ENCODE data around the gene CABP4. TPM values are rescaled to one million over a fixed set of nuclear protein-coding genes. Genes with fewer than 3 reads are reported as not detected.
"Not testable (repeated sequence)": the region's sequence is repeated elsewhere in the genome, so short reads cannot be mapped to it uniquely, and the experiment has no call there.

CABP4 gene
- total and polyA plus RNA-seq, 2 donors (not counting 1 experiment from before 2014, with no cell fraction given), result 3.2 to 5.2 TPM

DNA sequence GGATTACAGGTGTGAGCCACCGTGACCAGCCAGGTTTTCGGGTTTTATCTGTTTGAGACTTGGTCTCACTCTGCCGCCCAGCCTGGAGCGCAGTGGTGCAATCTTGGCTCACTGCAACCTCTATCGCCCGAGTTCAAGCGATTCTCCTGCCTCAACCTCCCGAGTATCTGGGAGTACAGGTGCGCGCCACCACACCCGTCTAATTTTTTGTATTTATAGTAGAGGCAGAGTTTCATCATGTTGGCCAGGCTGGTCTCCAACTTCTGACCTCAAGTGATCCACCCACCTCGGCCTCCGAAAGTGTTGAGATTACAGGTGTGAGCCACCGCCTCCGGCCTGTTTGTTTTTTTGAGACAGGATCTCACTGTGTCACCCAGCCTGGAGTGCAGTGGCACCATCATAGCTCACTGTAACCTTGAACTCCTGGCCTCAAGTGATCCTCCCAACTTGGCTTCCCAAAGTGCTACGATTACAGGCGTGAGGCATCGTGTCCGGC, 27.7 kb upstream of the CABP4 start:
- H3K4me1 Mint-ChIP-seq, result peaks cover 34% of the 10 kb centered on the region

DNA sequence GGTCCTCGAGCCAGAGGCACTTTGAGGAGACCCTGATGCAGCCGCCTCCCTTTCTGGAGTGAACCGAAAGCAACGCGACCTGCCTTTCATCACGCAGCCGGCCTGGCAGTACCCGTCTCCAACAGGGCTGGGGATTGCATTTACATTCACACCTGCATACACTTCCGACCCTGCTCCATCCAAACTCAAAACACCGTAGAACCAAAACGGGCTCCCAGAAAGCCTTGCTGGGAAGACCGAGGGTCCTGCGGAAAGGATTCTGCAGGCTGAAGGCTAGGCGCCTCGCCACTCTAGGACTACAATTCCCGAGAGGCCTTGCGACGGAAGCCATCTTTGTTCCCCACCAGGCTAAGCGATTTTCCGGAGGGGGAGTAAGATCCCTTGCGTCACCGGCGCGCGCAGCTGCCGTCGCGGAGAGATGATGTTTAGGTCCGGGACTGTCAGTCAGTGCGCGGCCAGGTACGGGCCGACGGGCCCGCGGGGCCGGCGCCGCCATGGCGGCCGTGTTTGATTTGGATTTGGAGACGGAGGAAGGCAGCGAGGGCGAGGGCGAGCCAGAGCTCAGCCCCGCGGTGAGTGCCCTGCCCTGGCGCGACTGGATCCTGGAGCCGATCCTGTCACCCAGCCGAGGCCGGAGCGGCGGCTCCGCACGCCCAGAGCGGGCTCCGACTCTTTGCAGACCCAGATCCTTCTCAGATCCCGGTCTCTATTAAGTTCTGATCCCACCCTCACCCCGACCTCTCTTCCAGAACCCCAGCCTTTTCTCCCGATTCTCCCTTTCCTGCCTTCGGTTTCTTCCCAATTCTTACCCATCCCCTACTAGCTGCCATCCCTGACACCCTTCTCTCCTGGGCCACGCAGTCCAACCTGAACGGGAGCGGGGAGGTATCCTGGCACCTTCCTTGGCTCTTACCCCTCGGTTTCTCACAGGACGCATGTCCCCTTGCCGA, 26.8 kb upstream of the CABP4 start, which contains the start of gene RPS6KB2:
RPS6KB2 (plus strand) TSS at position 443 of the 950 bp plus-strand sequence; CDS start at position 495, 52 bp downstream.
- Histone ChIP-seq H4K20me1 (ENCODE audit: control insufficient read depth, insufficient read depth, low read length, poor library complexity, severe bottlenecking) (peaks cover 48% of the 10 kb centered on the region), H3K4me2 (replicated peaks; ENCODE audit: low read depth, low read length, poor library complexity, severe bottlenecking) (peak within 1 kb of the TSS; percentile 92), H3K9ac (ENCODE audit: low read length) (peak within 1 kb of the TSS; percentile 89), H3K4me3 (ENCODE audit: control extremely low read depth in 1 of 5, extremely low read depth in 1 of 5, insufficient read depth in 1 of 5, low read depth in 2 of 5, low read length in 4 of 5) (peak within 1 kb of the TSS; percentile 82 to 95 (median 91)), H3K9me3 (ENCODE audit: control extremely low read depth in 1 of 3, control insufficient read depth in 2 of 3, insufficient read depth in 1 of 3, low read length in 2 of 3) (no peaks in the 10 kb centered on the region), H2AFZ (ENCODE audit: insufficient read depth, low read depth, low read length, poor library complexity, severe bottlenecking) (peak within 1 kb of the TSS; percentile 90), H3K4me1 (ENCODE audit: control insufficient read depth in 2 of 2, insufficient read depth in 2 of 2, low read length in 2 of 2) (peaks cover 14 to 47% of the 10 kb centered on the region in 2 donors), H3K27me3 (replicated peaks in 1 of 4; ENCODE audit: control extremely low read depth in 1 of 4, control insufficient read depth in 3 of 4, insufficient read depth in 4 of 4, low read length in 3 of 4) (no peaks in the 10 kb centered on the region), H3K36me3 (replicated peaks in 1 of 2; ENCODE audit: control extremely low read depth in 1 of 2, control insufficient read depth in 1 of 2, extremely low read depth in 1 of 2, insufficient read depth in 2 of 2, low read length in 1 of 2) (peaks cover 0 to 26% of the 10 kb centered on the region in 2 experiments), H3K27ac (ENCODE audit: low read length in 2 of 2) (peak within 1 kb of the TSS; percentile 70 to 92), H3K79me2 (ENCODE audit: control insufficient read depth, insufficient read depth, low read length) (peaks cover 55% of the 10 kb centered on the region)
- Mint-ChIP-seq H3K27ac (peak within 1 kb of the TSS; percentile 96), H3K4me1 (peaks cover 42% of the 10 kb centered on the region), H3K27me3 (no peaks in the 10 kb centered on the region), H3K9me3 (ENCODE audit: insufficient read depth) (no peaks in the 10 kb centered on the region), H3K4me3 (peak within 1 kb of the TSS; percentile 99)
- DNase-seq (peak; percentile 98), ATAC-seq (ENCODE audit: low read depth) (peak; percentile 86)
- intact Hi-C loops (cut with micrococcal nuclease), result loop anchor here (1.0 kb wide), 7 partner anchors 8 to 54 kb away; partner anchors contain the start of genes RAD9A and TMEM134
- POLR2A ChIA-PET, result interaction anchor here (0.6 to 8.3 kb wide), 17 partner anchors 9 to 188 kb away, joined by 3 to 72 read pairs (median 4); partner anchors contain the start of genes POLD4, PPP1CA, PTPRCAP and RAD9A
- 0% methylated on average over 60 of the region's 68 CpGs for WGBS (ENCODE audit: insufficient coverage)
- TF ChIP-seq EZH2 (IDR thresholded peaks at IDR 0.05; ENCODE audit: borderline replicate concordance, insufficient read depth, low read depth, low read length, poor library complexity, severe bottlenecking), result no peak
- TF ChIP-seq, protein P1, sequence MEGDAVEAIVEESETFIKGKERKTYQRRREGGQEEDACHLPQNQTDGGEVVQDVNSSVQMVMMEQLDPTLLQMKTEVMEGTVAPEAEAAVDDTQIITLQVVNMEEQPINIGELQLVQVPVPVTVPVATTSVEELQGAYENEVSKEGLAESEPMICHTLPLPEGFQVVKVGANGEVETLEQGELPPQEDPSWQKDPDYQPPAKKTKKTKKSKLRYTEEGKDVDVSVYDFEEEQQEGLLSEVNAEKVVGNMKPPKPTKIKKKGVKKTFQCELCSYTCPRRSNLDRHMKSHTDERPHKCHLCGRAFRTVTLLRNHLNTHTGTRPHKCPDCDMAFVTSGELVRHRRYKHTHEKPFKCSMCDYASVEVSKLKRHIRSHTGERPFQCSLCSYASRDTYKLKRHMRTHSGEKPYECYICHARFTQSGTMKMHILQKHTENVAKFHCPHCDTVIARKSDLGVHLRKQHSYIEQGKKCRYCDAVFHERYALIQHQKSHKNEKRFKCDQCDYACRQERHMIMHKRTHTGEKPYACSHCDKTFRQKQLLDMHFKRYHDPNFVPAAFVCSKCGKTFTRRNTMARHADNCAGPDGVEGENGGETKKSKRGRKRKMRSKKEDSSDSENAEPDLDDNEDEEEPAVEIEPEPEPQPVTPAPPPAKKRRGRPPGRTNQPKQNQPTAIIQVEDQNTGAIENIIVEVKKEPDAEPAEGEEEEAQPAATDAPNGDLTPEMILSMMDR (IDR thresholded peaks at IDR 0.05), result no peak
- CTCF ChIA-PET, result interaction anchor here (0.5 to 4.4 kb wide), 13 partner anchors 8 to 108 kb away, joined by 3 to 17 read pairs (median 3); partner anchors contain the start of genes AIP, PPP1CA, PTPRCAP and TBC1D10C

More for the DNA sequence above, 27.7 kb upstream of the CABP4 start:
- intact Hi-C loops (cut with micrococcal nuclease); H3K9me3 ChIP-seq (ENCODE audit: control extremely low read depth in 1 of 3, control insufficient read depth in 2 of 3, insufficient read depth in 1 of 3, low read length in 2 of 3); H3K9me3 Mint-ChIP-seq (ENCODE audit: insufficient read depth); H3K27me3 Mint-ChIP-seq; H3K27me3 ChIP-seq (replicated peaks in 1 of 4; ENCODE audit: control extremely low read depth in 1 of 4, control insufficient read depth in 3 of 4, insufficient read depth in 4 of 4, low read length in 3 of 4); ATAC-seq (ENCODE audit: low read depth); DNase-seq: not testable (repeated sequence)
- H3K4me3 Mint-ChIP-seq, result peak overlapping the region; percentile 99
- POLR2A ChIA-PET, result interaction anchor here (0.6 to 8.3 kb wide), 8 partner anchors 9 to 1842 kb away, joined by 4 to 72 read pairs (median 14); partner anchors contain the start of genes PPP1CA, PTPRCAP and TBC1D10C
- H3K4me3 ChIP-seq (ENCODE audit: control extremely low read depth in 1 of 5, extremely low read depth in 1 of 5, insufficient read depth in 1 of 5, low read depth in 2 of 5, low read length in 4 of 5), result peak overlapping the region; percentile 82 to 95 (median 91)
- H3K9ac ChIP-seq (ENCODE audit: low read length), result peak overlapping the region; percentile 89
- peaks cover 0 to 17% of the 10 kb centered on the region in 2 experiments for H3K36me3 ChIP-seq (replicated peaks in 1 of 2; ENCODE audit: control extremely low read depth in 1 of 2, control insufficient read depth in 1 of 2, extremely low read depth in 1 of 2, insufficient read depth in 2 of 2, low read length in 1 of 2)
- peaks cover 55% of the 10 kb centered on the region for H3K79me2 ChIP-seq (ENCODE audit: control insufficient read depth, insufficient read depth, low read length)
- H3K27ac ChIP-seq (ENCODE audit: low read length in 2 of 2), result peak overlapping the region; percentile 42 to 92
- CTCF ChIA-PET, result interaction anchor here (1.1 to 2.2 kb wide), 7 partner anchors 7 to 82 kb away, joined by 3 to 10 read pairs (median 5); partner anchors contain the start of genes PPP1CA, PTPRCAP and TBC1D10C
- peak overlapping the region; percentile 92 for H3K4me2 ChIP-seq (replicated peaks; ENCODE audit: low read depth, low read length, poor library complexity, severe bottlenecking)
- H3K4me1 ChIP-seq (ENCODE audit: control insufficient read depth in 2 of 2, insufficient read depth in 2 of 2, low read length in 2 of 2), result peaks cover 13 to 37% of the 10 kb centered on the region in 2 donors
- 87% methylated on average over 19 of the region's 19 CpGs for WGBS (ENCODE audit: insufficient coverage)
- peaks cover 39% of the 10 kb centered on the region for H4K20me1 ChIP-seq (ENCODE audit: control insufficient read depth, insufficient read depth, low read length, poor library complexity, severe bottlenecking)
- peak overlapping the region; percentile 90 for H2AFZ ChIP-seq (ENCODE audit: insufficient read depth, low read depth, low read length, poor library complexity, severe bottlenecking)
- H3K27ac Mint-ChIP-seq, result peak overlapping the region; percentile 96

Data from B cell (primary cell).